Skeletal muscle tissue (tissue), 4 donors: Measurements from ENCODE around the gene HNRNPAB. TPM values are rescaled to one million over a fixed set of nuclear protein-coding genes. Genes with fewer than 3 reads are reported as not detected.

Source experiments
- H3K27ac ChIP-seq: one replicate; pipeline ENCODE4 v1.7.0; 2013; ENCODE audit warnings: mild to moderate bottlenecking, low read depth, low read length, inconsistent platforms
- H3K27me3 ChIP-seq, 3 donors: one replicate each; pipeline ENCODE4 v1.7.0; 2013; ENCODE audit warnings: low read length in 3 of 3; ENCODE audit not compliant: control insufficient read depth in 3 of 3, insufficient read depth in 3 of 3
- H3K36me3 ChIP-seq, 3 donors: one replicate each; pipeline ENCODE4 v1.7.0; 2013; ENCODE audit warnings: low read length in 3 of 3; ENCODE audit not compliant: control insufficient read depth in 3 of 3, insufficient read depth in 3 of 3
- H3K4me1 ChIP-seq, 3 donors: one replicate each; pipeline ENCODE4 v1.7.0; 2013; ENCODE audit warnings: low read length in 3 of 3, mild to moderate bottlenecking in 3 of 3; ENCODE audit not compliant: control insufficient read depth in 3 of 3, insufficient read depth in 3 of 3
- H3K4me3 ChIP-seq, 3 donors: one replicate each; pipeline ENCODE4 v1.7.0; 2013; ENCODE audit warnings: low read length in 3 of 3
- H3K9ac ChIP-seq, 3 donors: one replicate each; pipeline ENCODE4 v1.7.0; 2013; ENCODE audit warnings: low read length in 3 of 3, mild to moderate bottlenecking in 3 of 3, moderate library complexity in 2 of 3, low read depth in 1 of 3
- H3K9me3 ChIP-seq, 3 donors: one replicate each; pipeline ENCODE4 v1.7.0; 2013; ENCODE audit warnings: low read length in 3 of 3; ENCODE audit not compliant: control insufficient read depth in 3 of 3
- total RNA-seq: library from RNA; depleted of rRNA; stranded (reverse); fragments of >200 nt; gene quantifications from one replicate; pipeline ENCODE4 v1.2.3, GENCODE V29; 2014
- donor health status: Osteomylitis.

Gene HNRNPAB
- total RNA-seq = 44.4 TPM

GRCh38 chr5:178204182-178204934 lies at the start of gene HNRNPAB:
Gene HNRNPAB (plus strand): TSS chr5:178204533. CDS start chr5:178204838, 305 bp downstream.
- H3K36me3 ChIP-seq = peaks cover 22 to 28% (median 23%) of the 10 kb centered on the region in 3 donors
- H3K9me3 ChIP-seq = no peaks in the 10 kb centered on the region
- peak within 1 kb of the TSS; percentile 86 for H3K27ac ChIP-seq
- H3K4me1 ChIP-seq = peaks cover 30 to 34% (median 32%) of the 10 kb centered on the region in 3 donors
- no peaks in the 10 kb centered on the region for H3K27me3 ChIP-seq
- H3K9ac ChIP-seq = peak within 1 kb of the TSS; percentile 85 to 92 (median 88)
- H3K4me3 ChIP-seq = peak within 1 kb of the TSS; percentile 91 to 92 (median 92)

DNA sequence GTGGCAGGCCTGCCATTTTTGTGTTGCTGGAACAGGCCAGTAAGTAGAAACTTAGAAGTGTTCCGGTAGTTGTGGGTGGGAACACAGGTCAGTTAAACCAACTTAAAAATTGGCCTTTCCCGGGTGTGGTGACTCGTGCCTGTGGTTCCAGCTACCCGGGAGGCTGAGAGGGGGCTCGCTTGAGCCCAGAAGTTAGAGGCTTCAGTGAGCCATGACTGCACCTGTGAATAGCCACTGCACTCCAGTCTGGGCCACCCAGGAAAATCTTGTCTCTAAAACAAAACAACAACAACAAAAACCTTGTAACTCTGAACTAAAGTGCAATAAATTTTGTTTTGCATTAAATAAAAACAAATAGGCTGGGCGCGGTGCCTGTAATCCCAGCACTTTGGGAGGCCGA lies 49.3 kb upstream of the HNRNPAB start:
- H3K4me3 ChIP-seq = no peak overlapping the region
- H3K9ac ChIP-seq = no peak overlapping the region
- peaks cover 9 to 17% (median 10%) of the 10 kb centered on the region in 3 donors for H3K36me3 ChIP-seq
- no peaks in the 10 kb centered on the region for H3K9me3 ChIP-seq
- H3K27ac ChIP-seq = no peak overlapping the region
- no peaks in the 10 kb centered on the region for H3K27me3 ChIP-seq
- peaks cover 11 to 28% (median 25%) of the 10 kb centered on the region in 3 donors for H3K4me1 ChIP-seq

- Histone ChIP-seq H3K9me3 (no peaks in the 10 kb centered on the region), H3K36me3 (no peaks in the 10 kb centered on the region), H3K27me3 (peaks cover 7 to 22% (median 17%) of the 10 kb centered on the region in 3 donors), H3K4me1 (peaks cover 0 to 8% (median 8%) of the 10 kb centered on the region in 3 donors), H3K9ac (no peak overlapping the region), H3K27ac (no peak overlapping the region), H3K4me3 (no peak overlapping the region)
These were observed 44.2 kb upstream of the HNRNPAB start for GRCh38 chr5:178160176-178160575.

DNA sequence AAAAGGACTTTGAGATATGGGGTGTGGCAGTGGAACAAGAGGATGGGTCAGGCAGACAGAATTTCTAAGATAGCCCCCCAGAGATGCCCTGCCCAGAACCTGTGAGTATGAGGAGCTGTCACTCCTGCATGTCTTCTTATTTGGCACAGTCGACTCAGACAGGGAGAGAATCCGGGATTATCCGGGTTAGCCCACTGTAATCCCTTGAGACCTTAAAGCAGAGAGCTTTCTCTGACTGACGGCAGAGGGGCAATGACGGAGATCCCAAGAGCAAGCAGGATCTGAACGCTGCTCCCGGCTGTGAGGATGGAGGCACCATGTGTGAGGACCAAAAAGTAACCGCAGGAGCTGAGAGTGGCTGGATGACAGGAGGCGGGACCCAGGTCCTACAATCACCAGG lies 41.9 kb upstream of the HNRNPAB start:
- Histone ChIP-seq H3K9me3 (no peaks in the 10 kb centered on the region), H3K9ac (no peak overlapping the region), H3K4me3 (no peak overlapping the region), H3K36me3 (no peaks in the 10 kb centered on the region), H3K27me3 (peaks cover 12 to 34% (median 29%) of the 10 kb centered on the region in 3 donors), H3K27ac (no peak overlapping the region), H3K4me1 (peaks cover 0 to 8% (median 8%) of the 10 kb centered on the region in 3 donors)

GRCh38 chr5:178163772-178164735 lies 40.3 kb upstream of the HNRNPAB start:
- Histone ChIP-seq H3K4me3 (peak overlapping the region; percentile 49 to 65 (median 58)), H3K4me1 (peaks cover 0 to 8% (median 8%) of the 10 kb centered on the region in 3 donors), H3K27ac (no peak overlapping the region), H3K9me3 (no peaks in the 10 kb centered on the region), H3K9ac (peak overlapping the region in 2 of 3 donors; percentile 23 to 57), H3K36me3 (no peaks in the 10 kb centered on the region), H3K27me3 (peaks cover 12 to 34% (median 29%) of the 10 kb centered on the region in 3 donors)

DNA sequence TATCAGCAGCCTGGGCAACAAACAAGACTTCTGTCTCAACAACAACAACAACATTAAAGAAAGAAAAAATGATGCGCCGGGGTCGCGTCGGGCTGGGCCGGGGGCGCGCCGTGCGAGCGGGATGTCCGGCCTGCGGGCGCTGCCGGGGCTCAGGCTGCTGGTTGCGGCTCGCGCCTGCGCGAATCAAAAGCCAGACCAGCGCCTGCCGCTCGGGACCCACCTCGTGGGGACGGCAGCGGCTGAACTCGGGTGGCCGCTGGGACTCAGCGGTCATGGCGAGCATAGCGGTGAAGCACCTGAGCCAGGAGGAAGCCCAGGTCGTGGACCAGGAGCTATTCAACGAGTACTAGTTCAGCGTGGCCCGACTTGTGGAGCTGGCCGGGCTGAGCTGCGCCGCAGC lies 38.8 kb upstream of the HNRNPAB start:
- no peaks in the 10 kb centered on the region for H3K9me3 ChIP-seq
- H3K27me3 ChIP-seq = peaks cover 12 to 34% (median 32%) of the 10 kb centered on the region in 3 donors
- no peak overlapping the region for H3K27ac ChIP-seq
- H3K4me1 ChIP-seq = peaks cover 0 to 8% (median 8%) of the 10 kb centered on the region in 3 donors
- H3K36me3 ChIP-seq = no peaks in the 10 kb centered on the region
- no peak overlapping the region for H3K4me3 ChIP-seq
- no peak overlapping the region for H3K9ac ChIP-seq

- Histone ChIP-seq H3K4me3 (no peak overlapping the region), H3K9ac (no peak overlapping the region), H3K9me3 (no peaks in the 10 kb centered on the region), H3K27ac (no peak overlapping the region), H3K4me1 (no peaks in the 10 kb centered on the region), H3K36me3 (no peaks in the 10 kb centered on the region), H3K27me3 (peaks cover 3 to 12% (median 9%) of the 10 kb centered on the region in 3 donors)
These were observed 33.9 kb upstream of the HNRNPAB start for GRCh38 chr5:178170455-178170854.

GRCh38 chr5:178174456-178174855 lies 29.9 kb upstream of the HNRNPAB start:
- Histone ChIP-seq H3K27me3 (peaks cover 0 to 3% (median 0%) of the 10 kb centered on the region in 3 donors), H3K36me3 (no peaks in the 10 kb centered on the region), H3K27ac (no peak overlapping the region), H3K9me3 (no peaks in the 10 kb centered on the region), H3K9ac (no peak overlapping the region), H3K4me3 (no peak overlapping the region), H3K4me1 (no peaks in the 10 kb centered on the region)

DNA sequence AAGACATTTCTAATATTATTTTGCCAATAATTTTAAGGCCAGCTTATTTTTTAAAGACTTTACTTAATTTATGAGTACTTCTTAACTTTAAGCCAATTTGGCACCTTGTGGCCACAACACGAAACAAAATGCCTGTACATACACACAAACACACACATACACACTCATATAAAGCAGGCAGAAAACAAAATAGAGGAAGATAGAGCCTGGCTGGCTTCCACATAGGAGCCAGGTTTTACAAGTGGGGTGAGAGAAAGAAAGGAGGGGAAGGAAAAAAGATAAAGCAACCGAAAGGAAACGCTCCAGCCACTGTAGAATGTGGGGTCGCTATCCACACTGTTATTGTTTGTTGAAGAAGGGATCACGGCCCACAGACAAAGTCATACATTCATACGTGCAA lies 27.5 kb upstream of the HNRNPAB start:
- Histone ChIP-seq H3K27me3 (no peaks in the 10 kb centered on the region), H3K9me3 (no peaks in the 10 kb centered on the region), H3K4me3 (no peak overlapping the region), H3K4me1 (no peaks in the 10 kb centered on the region), H3K27ac (no peak overlapping the region), H3K9ac (no peak overlapping the region), H3K36me3 (no peaks in the 10 kb centered on the region)
